Mesenteric fat pad (tissue), 1 donor: ENCODE data around the gene EFCAB10. TPM values are rescaled to one million over a fixed set of nuclear protein-coding genes. Genes with fewer than 3 reads are reported as not detected.
"Not testable (repeated sequence)": the region's sequence is repeated elsewhere in the genome, so short reads cannot be mapped to it uniquely, and the experiment has no call there.

Source experiments
- DNase-seq: peaks from one replicate; pipeline ENCODE4 v3.0.0-alpha.2; 2020; ENCODE audit warnings: low spot score
- total RNA-seq: library from RNA; stranded (reverse); fragmentation: NEBNext Ultra II Directional; extraction: Animal tissue kit (Norgen Biotek cat#: 25700); gene quantifications from one replicate; pipeline ENCODE4 v1.2.1, GENCODE V29; 2021
- donor health status: DM: yes; HTN: yes; CAD: no.

The EFCAB10 gene
- total RNA-seq, 1 donor from 2014 or later, result not detected

DNA sequence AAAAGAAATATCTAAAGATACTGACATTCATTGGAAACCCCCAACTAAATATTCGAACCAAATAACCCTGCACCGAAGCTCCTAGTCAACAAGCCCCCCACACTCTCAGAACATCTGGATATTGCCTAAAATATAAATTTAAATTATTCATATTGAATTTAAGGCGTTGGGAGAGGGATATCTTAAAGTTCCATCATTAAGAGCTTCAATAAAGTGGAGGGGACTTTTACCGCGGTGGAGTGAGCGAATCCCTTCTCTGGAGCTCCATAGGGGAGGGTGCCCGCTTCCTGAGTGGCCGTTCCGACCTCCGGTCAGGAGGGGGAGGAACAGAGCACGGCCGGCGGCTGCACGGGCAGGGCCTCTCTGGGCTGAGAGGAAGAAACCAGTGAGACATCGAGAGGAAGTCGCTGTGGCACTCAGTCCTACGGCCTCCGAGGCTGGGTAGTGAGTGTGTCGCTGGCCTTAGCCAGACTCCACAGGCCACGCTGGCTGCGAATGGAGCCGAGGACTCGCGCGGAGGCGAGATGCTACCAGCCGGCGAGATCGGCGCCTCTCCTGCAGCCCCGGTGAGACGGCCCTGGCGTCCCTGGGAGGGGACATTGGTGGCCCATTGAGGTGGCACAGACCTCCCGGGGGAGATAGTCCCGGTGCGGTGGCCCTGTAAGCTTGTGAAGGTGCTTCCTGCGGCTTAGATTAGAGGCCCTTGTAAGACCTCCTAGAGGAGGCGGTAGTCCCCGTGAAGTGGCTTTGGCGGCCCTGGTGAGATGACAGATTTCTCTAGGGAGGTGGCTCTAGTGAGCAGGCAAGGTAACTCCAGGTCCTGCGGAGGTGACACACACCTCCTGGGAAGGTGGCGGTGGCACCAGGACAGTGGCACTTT is 49.3 kb downstream of the EFCAB10 start, which contains the start of gene RINT1:
RINT1 (plus strand) TSS at position 410 of the 880 bp plus-strand sequence; CDS start at position 525, 115 bp downstream.
- peak; percentile 96 for DNase-seq

- DNase-seq, result peak; percentile 81
Observed at GRCh38 chr7:105530546-105530945, 50.7 kb downstream of the EFCAB10 start.

- DNase-seq, result peak; percentile 64
Observed at GRCh38 chr7:105530126-105530525, 51.2 kb downstream of the EFCAB10 start.

- peak; percentile 76 for DNase-seq
Observed at GRCh38 chr7:105527737-105528136, 53.6 kb downstream of the EFCAB10 start.

GRCh38 chr7:105524840-105525239 is 56.5 kb downstream of the EFCAB10 start:
- peak; percentile 11 for DNase-seq

DNA sequence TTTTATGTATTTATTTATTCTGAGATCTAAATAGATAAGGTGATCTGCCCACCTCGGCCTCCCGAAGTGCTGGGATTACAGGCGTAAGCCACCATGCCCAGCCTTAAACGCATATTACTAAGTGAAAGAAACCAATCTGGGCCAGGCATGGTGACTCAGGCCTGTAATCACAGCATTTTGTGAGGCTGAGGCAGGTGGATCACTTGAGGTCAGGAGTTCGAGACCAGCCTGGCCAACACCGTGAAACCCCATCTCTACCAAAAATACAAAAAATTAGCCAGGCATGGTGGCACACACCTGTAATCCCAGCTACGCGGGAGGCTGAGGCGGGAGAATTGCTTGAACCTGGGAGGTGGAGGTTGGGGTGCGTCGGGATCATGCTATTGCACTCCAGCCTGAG is 56.9 kb downstream of the EFCAB10 start:
- DNase-seq, result peak; percentile 33

DNA sequence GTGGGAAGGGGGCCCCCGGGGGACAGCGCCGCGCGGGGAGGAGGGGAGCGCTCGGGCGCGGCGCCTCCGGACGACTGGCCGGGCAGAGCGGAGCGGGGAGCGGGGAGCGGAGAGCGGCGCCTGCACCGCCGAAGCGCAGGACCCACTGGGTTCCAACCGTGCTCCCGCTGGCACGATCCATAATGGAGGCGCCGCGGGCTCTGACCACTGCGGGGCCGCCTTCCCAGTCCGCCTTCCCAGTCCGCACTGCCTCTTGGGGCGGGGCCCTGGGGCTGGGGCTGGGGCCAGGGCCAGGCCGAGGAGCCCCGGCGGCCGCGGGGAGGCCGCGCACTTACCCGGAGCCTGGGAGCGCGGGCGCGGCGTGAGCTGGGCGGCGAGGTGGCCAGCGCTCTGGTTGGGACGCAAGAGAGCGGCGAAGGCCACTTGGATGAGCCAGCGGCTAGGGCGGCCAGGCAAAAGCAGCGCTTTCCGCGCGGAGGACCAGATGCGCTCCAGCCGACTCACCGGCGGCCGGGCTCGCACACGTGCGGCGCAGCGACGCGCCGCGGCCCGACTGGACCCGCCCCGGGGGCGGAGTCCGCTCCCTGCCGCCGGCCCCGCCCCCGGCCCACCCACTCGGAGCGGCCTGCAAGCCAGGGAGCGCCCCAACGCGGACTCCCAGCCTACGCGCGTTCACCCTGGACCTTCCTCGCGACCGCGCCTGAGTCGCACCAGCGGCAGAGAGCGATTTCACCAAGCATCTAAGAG is 59.4 kb downstream of the EFCAB10 start, which contains the start of gene PUS7:
PUS7 (minus strand) TSS at position 555 of the 747 bp plus-strand sequence. CDS start 13,759 bp downstream, outside the sequence.
- DNase-seq, result peak; percentile 95

- DNase-seq, result peak; percentile 90
Observed at GRCh38 chr7:105521027-105521716, 60.1 kb downstream of the EFCAB10 start.

DNA sequence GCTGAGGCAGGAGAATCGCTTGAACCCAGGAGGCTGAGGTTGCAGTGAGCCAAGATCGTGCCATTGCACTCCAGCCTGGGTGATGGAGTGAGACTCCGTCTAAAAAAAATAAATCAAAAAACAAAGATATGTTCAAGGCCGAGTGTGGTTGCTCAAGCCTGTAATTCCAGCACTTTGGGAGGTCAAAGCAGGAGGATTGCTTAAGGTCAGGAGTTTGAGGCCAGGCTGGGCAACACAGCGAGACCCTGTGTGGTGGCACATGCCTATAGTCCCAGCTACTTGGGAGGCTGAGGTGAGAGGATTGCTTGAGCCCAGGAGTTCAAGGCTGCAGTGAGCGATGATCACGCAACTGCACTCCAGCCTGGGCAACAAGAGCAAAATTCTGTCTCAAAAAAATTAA is 60.7 kb downstream of the EFCAB10 start:
- not testable (repeated sequence) for DNase-seq

- no peak for DNase-seq
Observed at GRCh38 chr7:105519353-105519752, 61.9 kb downstream of the EFCAB10 start.

DNA sequence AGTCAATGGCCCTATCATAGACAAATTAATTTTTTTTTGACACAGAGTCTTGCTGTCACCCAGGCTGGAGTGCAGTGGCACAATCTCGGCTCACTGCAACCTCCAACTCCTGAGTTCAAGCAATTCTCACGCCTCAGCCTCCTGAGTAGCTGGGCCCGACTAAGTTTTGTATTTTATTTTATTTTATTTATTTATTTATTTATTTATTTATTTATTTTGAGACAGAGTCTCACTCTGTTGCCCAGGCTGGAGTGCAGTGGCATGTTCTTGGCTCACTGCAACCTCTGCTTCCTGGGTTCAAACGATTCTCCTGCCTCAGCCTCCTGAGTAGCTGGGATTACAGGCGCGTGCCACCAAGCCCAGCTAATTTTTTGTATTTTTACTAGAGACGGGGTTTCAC is 65.7 kb downstream of the EFCAB10 start:
- peak; percentile 45 for DNase-seq

Other genes with a start within 250 kb of the EFCAB10 start
- gene SRPK2, start 192.6 kb downstream of the EFCAB10 start, total RNA-seq, result 42.5 TPM
- gene PUS7, start 59.2 kb downstream of the EFCAB10 start, total RNA-seq, result 16.9 TPM
- 17.7 TPM for gene RINT1, start 49.3 kb downstream of the EFCAB10 start, total RNA-seq